Measurements from ENCODE around the gene EFNA2. TPM values are rescaled to one million over a fixed set of nuclear protein-coding genes. Genes with fewer than 3 reads are reported as not detected.
A peak's percentile ranks its signal among the peaks of the same experiment; 100 is the strongest.

The EFNA2 gene
- polyA plus RNA-seq, 2 of the 4 experiments (the other 2 are of a cell fraction), result 0.16 to 1.3 TPM

GRCh38 chr19:1256646-1257474 lies 28.8 kb upstream of the EFNA2 start:
- ATAC-seq (no peak), DNase-seq (ENCODE audit: low read depth in 1 of 2, low spot score in 1 of 2) (no peak), FAIRE-seq (no peak)
- CTCF ChIA-PET, result interaction anchor here (2.4 to 18.7 kb wide), 3 partner anchors 11 to 36 kb away, joined by 10 to 500 read pairs (median 107); partner anchors contain the start of genes ATP5F1D and CIRBP
- TF ChIP-seq MAX (IDR thresholded peaks at IDR 0.05) (0 out of 2 replicates have a peak, but pooled peaks have one; percentile 26), MAFK (IDR thresholded peaks at IDR 0.05; ENCODE audit: partially characterized antibody) (no peak), JUN (IDR thresholded peaks at IDR 0.05) (peak in 1 of 2 experiments; percentile 32; a peak in 2 of 5 replicates)
- H3K4me1 ChIP-seq, result peaks cover 70% of the 10 kb centered on the region
- H3K4me2 ChIP-seq, result peak overlapping the region; percentile 100
- H3K27ac ChIP-seq, result peak overlapping the region; percentile 98 to 99; a peak in 5 of 6 replicates
- no peak overlapping the region for H3K4me3 ChIP-seq
- WGBS (ENCODE audit: missing lambda C conversion rate), result 69% methylated on average over 21 of the region's 46 CpGs
- POLR2A ChIA-PET, result interaction anchor here (5.0 kb wide), 1 partner anchor 12 kb away, joined by 62 read pairs; the partner anchor contains the start of gene CIRBP
- no peaks in the 10 kb centered on the region for H3K9me3 ChIP-seq

GRCh38 chr19:1257475-1258162 lies 28.1 kb upstream of the EFNA2 start:
- peak overlapping the region; percentile 98 to 99 for H3K27ac ChIP-seq
- ATAC-seq (no peak), FAIRE-seq (no peak), DNase-seq (ENCODE audit: low read depth in 1 of 2, low spot score in 1 of 2) (no peak)
- ChIA-PET CTCF (interaction anchor here (8.4 to 18.7 kb wide), 2 partner anchors 10 to 14 kb away, joined by 107 to 500 read pairs; partner anchors contain the start of genes ATP5F1D and CIRBP), POLR2A (no interaction called here)
- no peaks in the 10 kb centered on the region for H3K9me3 ChIP-seq
- H3K4me1 ChIP-seq, result peaks cover 73% of the 10 kb centered on the region
- TF ChIP-seq PHF8 (IDR thresholded peaks at IDR 0.05; ENCODE audit: borderline replicate concordance, low read depth) (no peak), RAD21 (conservative IDR thresholded peaks at IDR 0.05 in 1 of 2, IDR thresholded peaks at IDR 0.05 in 1 of 2) (no peak), SMC3 (IDR thresholded peaks at IDR 0.05) (no peak), PBX3 (IDR thresholded peaks at IDR 0.05) (no peak), ELK1 (IDR thresholded peaks at IDR 0.05; ENCODE audit: low read depth, low read length) (no peak), MAX (IDR thresholded peaks at IDR 0.05) (no peak), CBX8 (IDR thresholded peaks at IDR 0.05) (no peak), JUN (IDR thresholded peaks at IDR 0.05) (no peak; a peak in 2 of 5 replicates)
- peak overlapping the region; percentile 29; the same call in 1 of the 3 replicates for H3K4me3 ChIP-seq
- 47% methylated on average over 23 of the region's 23 CpGs for WGBS (ENCODE audit: missing lambda C conversion rate)
- peak overlapping the region; percentile 100 for H3K4me2 ChIP-seq

- Histone ChIP-seq H3K27ac (peak overlapping the region; percentile 98 to 99), H3K4me1 (peaks cover 78% of the 10 kb centered on the region), H3K4me2 (peak overlapping the region; percentile 100), H3K9me3 (no peaks in the 10 kb centered on the region), H3K4me3 (peak overlapping the region; percentile 29; the same call in 1 of the 3 replicates)
- CTCF ChIA-PET, result interaction anchor here (8.4 to 18.7 kb wide), 2 partner anchors 9 to 14 kb away, joined by 107 to 500 read pairs; partner anchors contain the start of genes ATP5F1D and CIRBP
- FAIRE-seq (no peak), DNase-seq (ENCODE audit: low read depth in 1 of 2, low spot score in 1 of 2) (no peak), ATAC-seq (no peak)
- TF ChIP-seq RFX5 (IDR thresholded peaks at IDR 0.05) (no peak), ZFP36 (IDR thresholded peaks at IDR 0.05; ENCODE audit: borderline replicate concordance, partially characterized antibody) (no peak), MAX (IDR thresholded peaks at IDR 0.05) (no peak), RNF2 (IDR thresholded peaks at IDR 0.05; ENCODE audit: borderline replicate concordance, low read depth) (no peak), POLR2A (IDR thresholded peaks at IDR 0.05; ENCODE audit: low read length) (no peak), KDM1A (IDR thresholded peaks at IDR 0.05; ENCODE audit: low read depth) (no peak), MAFK (IDR thresholded peaks at IDR 0.05; ENCODE audit: partially characterized antibody) (no peak), HDAC2 (IDR thresholded peaks at IDR 0.05) (no peak), PBX3 (IDR thresholded peaks at IDR 0.05) (no peak), SMC3 (IDR thresholded peaks at IDR 0.05) (no peak), CBX8 (IDR thresholded peaks at IDR 0.05) (no peak), MAZ (IDR thresholded peaks at IDR 0.05; ENCODE audit: borderline replicate concordance, low read depth, low read length) (no peak), ESRRA (IDR thresholded peaks at IDR 0.05; ENCODE audit: borderline replicate concordance, low read length) (no peak), GATA3 (IDR thresholded peaks at IDR 0.05; ENCODE audit: borderline replicate concordance) (no peak), ZC3H11A (IDR thresholded peaks at IDR 0.05) (no peak), MYC (IDR thresholded peaks at IDR 0.05; ENCODE audit: borderline replicate concordance, low read length) (no peak), USF2 (IDR thresholded peaks at IDR 0.05) (no peak), POLR2AphosphoS2 (conservative IDR thresholded peaks at IDR 0.05; ENCODE audit: low read length) (no peak; the same call in 1 of the 2 replicates), KDM5A (IDR thresholded peaks at IDR 0.05) (no peak), HOXB13 (CRISPR knock-in tag; IDR thresholded peaks at IDR 0.05; ENCODE audit: low read depth) (no peak)
- POLR2A ChIA-PET, result no interaction called here
- WGBS (ENCODE audit: missing lambda C conversion rate), result 72% methylated on average over 6 of the region's 8 CpGs
Observed at GRCh38 chr19:1258163-1258492, 27.5 kb upstream of the EFNA2 start.

All from A549 (cell line).